ENCODE results near the gene TMEM100. TPM values are rescaled to one million over a fixed set of nuclear protein-coding genes. Genes with fewer than 3 reads are reported as not detected.

The TMEM100 gene
- total and polyA plus RNA-seq, 2 experiments from 2014 or later: 0.39 TPM; not detected in 1

Other genes with a start within 250 kb of the TMEM100 start
- gene SMIM36, start 211.4 kb downstream of the TMEM100 start, total RNA-seq: not detected in 2 replicates
- not detected in 2 replicates for gene SMIM36, start 211.4 kb downstream of the TMEM100 start, polyA plus RNA-seq
- 20.9 and 28.5 TPM in 2 replicates for gene PCTP, start 28.2 kb upstream of the TMEM100 start, total RNA-seq
- 23.4 and 29.1 TPM in 2 replicates for gene PCTP, start 28.2 kb upstream of the TMEM100 start, polyA plus RNA-seq